Head of caudate nucleus (tissue), 42 donors: Measurements from ENCODE around the gene NEO1.
"Not testable (repeated sequence)": the region's sequence is repeated elsewhere in the genome, so short reads cannot be mapped to it uniquely, and the experiment has no call there.

Experiments used
- DNase-seq, 42 donors: peaks; one replicate each; pipeline versions ENCODE4 v3.0.0 to v3.0.0-alpha.2; 2020 to 2021; ENCODE audit warnings: mixed read lengths in 7 of 42
- intact Hi-C: fragments of 100-400 bp; cut with DNase I; formaldehyde crosslinking; loops from one replicate; pipeline ENCODE4 v1.15.0; 2022

Gene NEO1

DNA sequence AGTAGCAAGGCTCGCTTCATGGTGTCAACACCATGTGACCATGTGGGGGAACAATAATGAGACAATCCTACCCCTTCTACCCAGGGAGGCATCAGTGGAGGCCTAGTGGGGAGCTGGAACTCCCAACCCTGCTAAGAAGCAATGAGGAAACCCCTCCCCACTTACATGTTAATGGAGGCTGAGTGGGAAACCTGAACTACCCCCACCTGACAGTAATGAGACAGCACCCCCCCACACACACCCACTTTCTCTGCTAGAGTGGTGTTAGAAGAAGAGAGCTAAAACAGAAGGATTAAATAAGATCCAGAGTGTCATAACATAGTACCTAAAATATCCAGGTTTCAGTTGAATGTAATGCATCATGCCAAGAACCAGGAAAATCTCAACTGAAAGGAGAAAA lies 78.6 kb downstream of the NEO1 start:
- intact Hi-C loops: no loop called here
- peak in 22 of 42 donors; percentile 5 to 72 (median 22) for DNase-seq

- no peak for DNase-seq
- intact Hi-C loops: no loop called here
Measured at GRCh38 chr15:73134196-73134595, 81.9 kb downstream of the NEO1 start.

DNA sequence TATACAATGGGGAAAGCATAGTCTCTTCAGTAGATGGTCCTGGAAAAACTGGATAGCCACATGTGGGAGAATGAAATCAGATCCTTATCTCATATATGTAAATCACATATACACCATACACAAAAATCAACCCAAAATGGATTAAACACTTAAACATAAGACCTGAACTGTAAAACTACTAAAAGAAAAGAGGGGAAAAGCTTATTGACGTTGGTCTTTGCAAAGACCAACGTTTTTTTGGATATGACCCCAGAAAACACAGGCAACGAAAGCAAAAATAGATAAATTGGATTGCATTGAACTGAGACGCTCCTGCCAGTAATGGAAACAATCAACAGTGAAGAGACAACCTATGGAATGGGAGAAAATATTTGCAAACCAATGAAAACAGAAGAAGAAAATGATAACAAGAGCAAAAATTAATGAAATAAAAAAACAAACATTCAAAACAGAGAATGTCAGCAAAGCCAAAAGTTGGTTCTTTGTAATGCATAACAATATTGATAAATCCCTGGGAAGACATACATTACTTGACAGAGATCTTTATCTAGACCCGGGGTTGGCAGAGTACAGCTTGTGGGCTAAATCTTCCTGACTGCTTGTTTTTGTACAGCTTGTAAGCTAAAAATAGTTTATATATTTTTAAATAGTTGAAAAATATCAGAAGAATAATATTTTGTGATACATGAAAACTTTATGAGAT lies 86.9 kb downstream of the NEO1 start:
- no peak for DNase-seq

GRCh38 chr15:73139744-73140553 lies 87.7 kb downstream of the NEO1 start:
- intact Hi-C loops: no loop called here
- no peak for DNase-seq

More for the DNA sequence above, 86.9 kb downstream of the NEO1 start:
- intact Hi-C loops: no loop called here

DNA sequence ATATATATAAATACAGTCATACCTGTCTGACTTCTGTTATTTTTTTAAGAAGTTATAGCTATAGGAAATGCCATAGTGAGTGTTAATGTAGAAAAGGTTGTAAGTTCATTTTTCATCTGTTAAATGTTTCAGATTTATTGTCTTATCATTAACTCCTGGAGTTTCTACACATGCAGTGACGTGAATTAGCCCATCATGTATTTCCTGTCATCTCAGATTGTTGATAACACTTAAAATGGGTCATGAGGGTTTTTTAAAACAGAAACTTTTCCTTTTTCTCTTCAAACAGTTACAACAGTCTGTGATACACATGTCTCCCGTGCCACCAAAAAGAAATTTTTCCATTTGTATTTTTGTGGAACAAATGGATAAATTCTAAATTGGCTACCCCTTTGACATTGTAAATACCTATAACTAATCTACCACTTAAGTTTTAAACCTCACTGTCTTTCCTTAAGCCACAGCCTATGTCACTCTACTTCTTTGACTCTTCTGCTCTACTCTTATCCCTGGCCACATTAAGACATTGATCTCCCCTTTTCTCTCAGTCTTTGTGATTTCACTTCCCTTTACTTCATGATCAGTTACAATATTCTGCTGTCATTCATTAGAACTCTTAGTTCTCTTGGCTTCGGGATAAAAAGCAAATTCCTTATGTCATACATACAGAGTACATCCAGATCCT lies 89.1 kb downstream of the NEO1 start:
- intact Hi-C loops: no loop called here
- no peak for DNase-seq

GRCh38 chr15:73142802-73143762 lies 90.8 kb downstream of the NEO1 start:
- no peak for DNase-seq
- intact Hi-C loops: no loop called here

DNA sequence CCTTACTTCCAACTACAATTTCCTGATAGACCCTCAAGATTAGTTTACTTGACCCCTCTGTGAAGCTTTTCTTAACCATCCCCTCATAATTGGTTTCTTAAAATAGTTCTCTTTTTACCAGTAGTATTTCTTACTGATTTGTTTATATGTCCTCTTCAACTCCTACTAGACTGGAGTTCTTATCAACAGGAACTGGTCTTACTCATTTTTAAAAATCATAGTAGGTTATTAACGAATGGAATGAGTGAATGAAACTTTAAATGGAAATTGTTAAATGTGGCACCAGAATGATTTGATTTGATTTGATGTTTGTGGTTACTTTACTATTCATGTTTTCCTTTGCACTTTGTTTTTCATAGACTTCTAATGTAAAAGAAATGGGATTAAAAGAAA lies 91.5 kb downstream of the NEO1 start:
- intact Hi-C loops: no loop called here
- no peak for DNase-seq

DNA sequence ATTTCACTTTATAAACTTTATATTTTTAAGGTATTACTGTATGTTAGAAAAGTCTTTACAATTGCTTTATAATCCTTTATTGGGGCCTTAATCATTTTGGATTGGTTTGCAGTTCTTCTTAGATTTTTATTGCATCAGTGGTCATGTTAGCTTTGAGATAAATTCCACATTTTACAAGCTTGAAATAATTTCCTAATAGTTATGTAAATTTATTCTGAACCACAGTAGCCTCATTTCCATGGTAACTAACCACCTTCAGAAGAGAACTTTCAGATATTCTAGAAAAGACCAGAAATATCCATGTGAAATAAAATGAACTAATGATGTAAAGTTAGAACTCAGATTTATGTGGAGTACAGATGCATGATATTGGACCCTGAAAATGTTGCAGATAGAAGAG lies 94.2 kb downstream of the NEO1 start:
- intact Hi-C loops: no loop called here
- no peak for DNase-seq

DNA sequence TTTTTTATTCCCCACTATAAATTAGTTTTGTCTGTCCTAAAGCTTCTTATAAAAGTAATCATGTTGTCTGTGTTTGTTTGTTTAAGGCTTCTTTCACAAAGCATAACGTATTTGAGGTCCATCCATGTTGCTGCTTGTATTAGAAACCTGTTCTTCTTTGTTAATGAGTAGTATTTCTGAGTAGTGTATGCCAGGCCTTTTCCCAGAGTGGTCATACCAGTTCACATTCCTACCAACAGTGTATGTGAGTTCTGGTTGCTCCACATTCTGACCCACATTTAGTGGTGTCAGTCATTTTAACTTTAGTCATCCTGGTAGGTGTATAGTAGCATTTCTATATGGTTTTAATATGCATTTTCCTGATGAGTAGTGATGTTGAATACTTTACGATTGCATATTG lies 98.6 kb downstream of the NEO1 start:
- DNase-seq: no peak

GRCh38 chr15:73153024-73153423 lies 100.8 kb downstream of the NEO1 start:
- no peak for DNase-seq
- intact Hi-C loops: no loop called here

More for the DNA sequence above, 98.6 kb downstream of the NEO1 start:
- intact Hi-C loops: no loop called here

DNA sequence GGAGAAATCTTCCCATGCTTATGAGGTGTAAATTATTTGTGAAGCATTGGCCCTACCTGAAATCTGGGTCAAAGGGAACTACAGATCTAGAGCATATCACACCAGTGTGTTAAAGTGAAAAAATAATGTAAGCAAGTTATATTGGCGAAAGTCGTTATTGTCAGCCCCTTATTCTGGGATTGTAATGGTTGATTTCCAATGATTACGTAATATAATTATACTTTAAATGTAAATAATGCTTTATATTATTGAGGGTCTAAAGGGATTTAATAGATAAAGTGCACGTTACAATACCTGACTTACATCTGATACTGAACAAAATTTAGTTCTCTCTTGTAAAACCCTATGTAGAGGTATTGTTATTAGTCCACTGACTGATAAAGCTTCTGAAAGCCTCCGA lies 101.2 kb downstream of the NEO1 start:
- intact Hi-C loops: no loop called here
- DNase-seq: no peak

GRCh38 chr15:73156431-73157191 lies 104.3 kb downstream of the NEO1 start:
- intact Hi-C loops: no loop called here
- no peak for DNase-seq

- no peak for DNase-seq
- intact Hi-C loops: no loop called here
Measured at GRCh38 chr15:73161546-73161945, 109.3 kb downstream of the NEO1 start.

GRCh38 chr15:73165435-73165834 lies 113.2 kb downstream of the NEO1 start:
- intact Hi-C loops: no loop called here
- DNase-seq: no peak

DNA sequence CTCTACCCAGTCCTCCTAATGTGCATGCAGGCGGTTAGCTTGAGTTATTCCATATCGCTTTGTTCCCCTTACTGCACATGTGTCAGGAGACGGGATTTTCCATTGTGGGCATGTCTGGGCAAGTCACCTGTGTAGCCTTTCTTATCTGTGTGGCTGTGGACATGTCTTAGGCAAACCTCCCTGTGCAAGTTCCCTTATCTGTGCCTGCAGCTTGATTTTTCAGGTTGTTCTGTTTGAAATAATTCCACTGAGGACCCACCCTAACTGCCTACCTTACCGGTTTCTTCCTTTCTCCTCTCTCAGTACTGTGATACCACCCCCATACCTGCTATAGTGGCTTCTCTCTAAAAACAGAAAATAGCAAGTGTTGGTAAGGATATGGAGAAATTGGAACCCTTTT lies 113.6 kb downstream of the NEO1 start:
- DNase-seq: no peak
- intact Hi-C loops: no loop called here

GRCh38 chr15:73166711-73167110 lies 114.4 kb downstream of the NEO1 start:
- intact Hi-C loops, DNase-seq: not testable (repeated sequence)

DNA sequence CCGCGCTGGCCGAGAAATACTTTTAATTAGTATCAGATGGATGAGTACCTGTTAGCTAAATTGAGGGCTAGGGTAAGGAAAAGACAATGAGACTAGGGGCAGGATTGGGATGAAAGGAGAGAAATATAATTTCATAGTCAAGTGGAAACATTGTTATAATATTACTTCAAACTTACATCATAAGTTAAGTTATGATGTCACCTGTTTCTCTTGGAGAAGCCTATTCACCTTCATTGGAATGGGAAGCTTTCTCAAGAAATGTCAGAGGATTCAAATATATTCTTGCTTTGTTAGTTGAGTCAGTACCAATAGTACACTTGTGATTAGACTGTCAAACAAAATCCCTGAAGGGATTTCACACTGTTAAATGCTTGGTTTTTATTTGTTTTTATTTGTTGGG lies 116.2 kb downstream of the NEO1 start:
- intact Hi-C loops: no loop called here
- DNase-seq: no peak

GRCh38 chr15:73171711-73172110 lies 119.4 kb downstream of the NEO1 start:
- intact Hi-C loops: no loop called here
- DNase-seq: no peak
